Effector CD4-positive, alpha-beta T cell (primary cell): ENCODE data around the gene WDR46.
A peak's percentile ranks its signal among the peaks of the same experiment; 100 is the strongest.

ENCODE experiments used
- DNase-seq: peaks from one replicate; pipeline ENCODE4 v3.0.0-alpha.2; 2020

WDR46 gene

GRCh38 chr6:33259032-33259431 is 30.0 kb downstream of the WDR46 start:
- DNase-seq = no peak

GRCh38 chr6:33254591-33254990 is 34.4 kb downstream of the WDR46 start:
- DNase-seq = no peak

GRCh38 chr6:33252759-33253158 is 36.3 kb downstream of the WDR46 start:
- no peak for DNase-seq

- DNase-seq = no peak
Measured at GRCh38 chr6:33251395-33252012, 37.5 kb downstream of the WDR46 start.

GRCh38 chr6:33250731-33251130 is 38.3 kb downstream of the WDR46 start:
- no peak for DNase-seq

GRCh38 chr6:33249732-33250630 is 39.1 kb downstream of the WDR46 start:
- no peak for DNase-seq

GRCh38 chr6:33248932-33249731 is 39.9 kb downstream of the WDR46 start:
- peak; percentile 95 for DNase-seq

- DNase-seq = no peak
Measured at GRCh38 chr6:33248643-33248931, 40.5 kb downstream of the WDR46 start.

GRCh38 chr6:33247977-33248642 is 40.9 kb downstream of the WDR46 start:
- DNase-seq = peak; percentile 88

- no peak for DNase-seq
Measured at GRCh38 chr6:33243476-33243875, 45.6 kb downstream of the WDR46 start.

GRCh38 chr6:33241968-33242367 is 47.1 kb downstream of the WDR46 start:
- DNase-seq = no peak

GRCh38 chr6:33237741-33238140 is 51.3 kb downstream of the WDR46 start:
- no peak for DNase-seq

- no peak for DNase-seq
Measured at GRCh38 chr6:33236852-33237251, 52.2 kb downstream of the WDR46 start.

- no peak for DNase-seq
Measured at GRCh38 chr6:33236328-33236727, 52.7 kb downstream of the WDR46 start.

- no peak for DNase-seq
Measured at GRCh38 chr6:33235221-33235634, 53.8 kb downstream of the WDR46 start.
